ENCODE measurements around the gene MAP2K7. TPM values are rescaled to one million over a fixed set of nuclear protein-coding genes. Genes with fewer than 3 reads are reported as not detected.

The MAP2K7 gene
- total RNA-seq, 1 experiment from 2014 or later: 39.4 TPM

DNA sequence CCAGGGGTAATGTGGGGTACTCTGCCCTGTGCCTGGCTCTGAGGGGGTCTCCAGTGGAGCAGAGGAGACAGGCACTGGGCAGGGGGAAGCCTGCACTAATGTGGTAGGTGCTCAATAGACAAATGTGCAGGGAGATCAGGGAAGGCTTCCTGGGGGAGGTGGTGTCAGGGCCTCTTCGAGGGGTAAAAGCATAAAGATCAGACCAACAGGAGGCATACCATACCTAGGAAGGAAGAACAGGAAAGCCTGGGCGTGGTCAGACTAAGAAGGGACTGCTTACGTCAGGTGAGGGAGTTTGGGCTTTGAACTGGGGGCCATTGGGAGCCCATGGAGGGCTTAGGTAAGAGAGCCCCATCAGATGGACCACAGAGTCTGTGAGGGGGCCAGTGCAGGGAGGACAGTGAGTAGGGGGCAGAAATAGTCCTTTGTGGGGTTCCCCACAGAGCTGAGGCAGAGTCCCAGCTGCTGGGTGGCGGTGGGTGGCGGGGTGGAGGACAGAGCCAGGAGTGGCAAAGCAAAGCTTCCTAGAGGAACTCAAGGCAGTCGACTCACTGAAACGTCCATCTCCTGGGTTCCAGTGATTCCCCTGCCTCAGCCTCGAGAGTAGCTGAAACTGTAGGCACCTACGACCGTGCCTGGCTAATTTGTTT is 38.3 kb upstream of the MAP2K7 start:
- Mint-ChIP-seq H3K4me3 (no peak overlapping the region), H3K27me3 (ENCODE audit: low read depth) (peaks cover 76% of the 10 kb centered on the region), H3K4me1 (peaks cover 18% of the 10 kb centered on the region), H3K36me3 (no peaks in the 10 kb centered on the region), H3K9me3 (no peaks in the 10 kb centered on the region), H3K27ac (no peak overlapping the region)
- no peak for DNase-seq (ENCODE audit: low spot score)
- ChIA-PET POLR2A (no interaction called here), CTCF (interaction anchor here (0.9 to 2.7 kb wide), 4 partner anchors 13 to 297 kb away, joined by 4 to 8 read pairs (median 4); no protein-coding TSS in a partner anchor)
- no peak for ATAC-seq
- TF ChIP-seq ZNF317 (CRISPR knock-in tag; IDR thresholded peaks at IDR 0.05; ENCODE audit: borderline replicate concordance, low read depth) (no peak), KAT7 (CRISPR knock-in tag; IDR thresholded peaks at IDR 0.05; ENCODE audit: borderline replicate concordance) (no peak), ZNF423 (CRISPR knock-in tag; IDR thresholded peaks at IDR 0.05) (no peak), RELA (CRISPR knock-in tag; IDR thresholded peaks at IDR 0.05; ENCODE audit: borderline replicate concordance) (no peak), JAZF1 (CRISPR knock-in tag; IDR thresholded peaks at IDR 0.05) (no peak)
- TF ChIP-seq, protein P1, sequence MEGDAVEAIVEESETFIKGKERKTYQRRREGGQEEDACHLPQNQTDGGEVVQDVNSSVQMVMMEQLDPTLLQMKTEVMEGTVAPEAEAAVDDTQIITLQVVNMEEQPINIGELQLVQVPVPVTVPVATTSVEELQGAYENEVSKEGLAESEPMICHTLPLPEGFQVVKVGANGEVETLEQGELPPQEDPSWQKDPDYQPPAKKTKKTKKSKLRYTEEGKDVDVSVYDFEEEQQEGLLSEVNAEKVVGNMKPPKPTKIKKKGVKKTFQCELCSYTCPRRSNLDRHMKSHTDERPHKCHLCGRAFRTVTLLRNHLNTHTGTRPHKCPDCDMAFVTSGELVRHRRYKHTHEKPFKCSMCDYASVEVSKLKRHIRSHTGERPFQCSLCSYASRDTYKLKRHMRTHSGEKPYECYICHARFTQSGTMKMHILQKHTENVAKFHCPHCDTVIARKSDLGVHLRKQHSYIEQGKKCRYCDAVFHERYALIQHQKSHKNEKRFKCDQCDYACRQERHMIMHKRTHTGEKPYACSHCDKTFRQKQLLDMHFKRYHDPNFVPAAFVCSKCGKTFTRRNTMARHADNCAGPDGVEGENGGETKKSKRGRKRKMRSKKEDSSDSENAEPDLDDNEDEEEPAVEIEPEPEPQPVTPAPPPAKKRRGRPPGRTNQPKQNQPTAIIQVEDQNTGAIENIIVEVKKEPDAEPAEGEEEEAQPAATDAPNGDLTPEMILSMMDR (IDR thresholded peaks at IDR 0.05): no peak

DNA sequence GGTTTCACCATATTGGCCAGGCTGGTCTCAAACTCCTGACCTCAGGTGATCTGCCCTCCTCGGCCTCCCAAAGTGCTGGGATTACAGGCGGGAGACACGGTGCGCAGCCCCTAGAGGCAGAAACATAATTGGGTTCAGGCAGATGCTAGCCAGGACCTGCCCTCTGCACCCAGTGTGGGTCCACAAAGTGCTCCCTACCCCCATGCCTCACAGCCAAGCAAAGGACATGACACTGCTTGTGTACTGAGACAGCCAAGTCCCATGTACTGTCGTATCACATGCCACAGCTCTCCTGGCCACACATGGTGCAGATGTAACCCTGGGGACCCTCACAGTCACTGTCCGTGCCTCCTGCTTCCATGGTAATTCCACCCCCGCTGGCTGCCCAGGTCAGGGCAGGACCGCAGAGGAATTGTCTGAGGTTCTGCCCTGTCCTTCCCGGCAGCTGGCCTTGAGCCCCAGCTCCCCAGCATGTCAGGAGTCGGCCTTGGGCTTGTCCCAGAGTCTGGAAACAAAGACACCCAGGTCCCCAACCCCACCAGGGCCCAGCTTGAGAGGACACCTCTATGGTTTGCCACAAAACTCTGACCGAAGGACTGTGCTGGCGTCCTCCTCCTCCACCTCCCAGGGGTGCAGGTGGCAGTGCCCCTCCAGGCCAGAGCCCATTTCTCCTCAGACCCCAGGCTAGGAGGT is 37.1 kb upstream of the MAP2K7 start:
- Mint-ChIP-seq H3K36me3 (no peaks in the 10 kb centered on the region), H3K4me3 (no peak overlapping the region), H3K9me3 (no peaks in the 10 kb centered on the region), H3K27ac (no peak overlapping the region), H3K27me3 (ENCODE audit: low read depth) (peaks cover 64% of the 10 kb centered on the region), H3K4me1 (peaks cover 20% of the 10 kb centered on the region)
- POLR2A ChIA-PET: no interaction called here
- ATAC-seq (no peak), DNase-seq (ENCODE audit: low spot score) (no peak)
- CTCF ChIA-PET: interaction anchor here (0.9 to 1.1 kb wide), 2 partner anchors 14 to 34 kb away, joined by 4 to 5 read pairs; no protein-coding TSS in a partner anchor
- TF ChIP-seq ZNF423 (CRISPR knock-in tag; IDR thresholded peaks at IDR 0.05) (no peak), FOXK1 (CRISPR knock-in tag; IDR thresholded peaks at IDR 0.05) (no peak), NR1H2 (CRISPR knock-in tag; IDR thresholded peaks at IDR 0.05) (no peak), JUN (CRISPR knock-in tag; IDR thresholded peaks at IDR 0.05) (no peak)
- TF ChIP-seq, protein P2, sequence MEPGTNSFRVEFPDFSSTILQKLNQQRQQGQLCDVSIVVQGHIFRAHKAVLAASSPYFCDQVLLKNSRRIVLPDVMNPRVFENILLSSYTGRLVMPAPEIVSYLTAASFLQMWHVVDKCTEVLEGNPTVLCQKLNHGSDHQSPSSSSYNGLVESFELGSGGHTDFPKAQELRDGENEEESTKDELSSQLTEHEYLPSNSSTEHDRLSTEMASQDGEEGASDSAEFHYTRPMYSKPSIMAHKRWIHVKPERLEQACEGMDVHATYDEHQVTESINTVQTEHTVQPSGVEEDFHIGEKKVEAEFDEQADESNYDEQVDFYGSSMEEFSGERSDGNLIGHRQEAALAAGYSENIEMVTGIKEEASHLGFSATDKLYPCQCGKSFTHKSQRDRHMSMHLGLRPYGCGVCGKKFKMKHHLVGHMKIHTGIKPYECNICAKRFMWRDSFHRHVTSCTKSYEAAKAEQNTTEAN (CRISPR knock-in tag; IDR thresholded peaks at IDR 0.05): no peak

DNA sequence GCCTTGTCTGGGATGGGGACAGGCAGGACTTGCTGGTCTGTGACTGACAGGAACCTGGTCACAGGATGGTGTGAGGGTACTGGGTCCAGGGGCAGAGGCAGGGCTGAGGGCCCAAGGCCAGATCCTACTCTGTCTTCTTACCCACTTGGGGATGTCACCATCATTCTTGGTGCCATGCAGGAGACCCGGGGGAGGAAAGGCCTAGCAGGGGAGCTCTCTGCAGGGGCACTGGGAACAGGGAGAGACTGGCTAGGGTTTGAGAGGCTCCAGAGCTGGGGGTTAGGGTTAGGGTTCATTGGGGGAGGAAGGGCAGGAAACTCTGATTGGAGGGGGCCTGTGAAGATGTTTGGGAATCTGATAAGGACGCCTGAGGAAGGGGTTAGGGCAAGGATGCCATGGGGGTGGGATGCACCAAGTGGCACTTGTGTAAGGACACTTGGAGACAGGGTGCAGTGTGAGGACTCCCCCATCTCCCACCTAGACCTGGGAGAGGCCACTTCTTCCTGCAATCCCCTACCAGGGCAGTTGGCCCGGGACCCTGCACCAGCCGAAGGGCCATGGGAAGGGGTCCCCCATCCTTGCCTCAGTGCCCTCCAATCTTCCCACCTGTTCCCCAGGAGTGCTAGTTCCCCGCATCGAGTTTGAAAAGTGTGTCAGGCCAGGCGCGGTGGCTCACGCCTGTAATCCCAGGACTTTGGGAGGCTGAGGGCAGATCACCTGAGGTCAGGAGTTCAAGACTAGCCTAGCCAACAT is 36.4 kb upstream of the MAP2K7 start:
- CTCF ChIA-PET: no interaction called here
- ATAC-seq (no peak), DNase-seq (ENCODE audit: low spot score) (no peak)
- Mint-ChIP-seq H3K9me3 (no peaks in the 10 kb centered on the region), H3K27ac (no peak overlapping the region), H3K36me3 (no peaks in the 10 kb centered on the region), H3K27me3 (ENCODE audit: low read depth) (peaks cover 61% of the 10 kb centered on the region), H3K4me1 (peaks cover 24% of the 10 kb centered on the region), H3K4me3 (no peak overlapping the region)
- POLR2A ChIA-PET: no interaction called here
- TF ChIP-seq MXD4 (CRISPR knock-in tag; IDR thresholded peaks at IDR 0.05; ENCODE audit: borderline replicate concordance): no peak
- no peak for TF ChIP-seq ZNF138 (CRISPR knock-in tag; conservative IDR thresholded peaks at IDR 0.05)
- no peak for TF ChIP-seq GABPB1 (CRISPR knock-in tag; IDR thresholded peaks at IDR 0.05)
- no peak for TF ChIP-seq ZNF263 (CRISPR knock-in tag; IDR thresholded peaks at IDR 0.05; ENCODE audit: low read depth)
- TF ChIP-seq, protein P3, sequence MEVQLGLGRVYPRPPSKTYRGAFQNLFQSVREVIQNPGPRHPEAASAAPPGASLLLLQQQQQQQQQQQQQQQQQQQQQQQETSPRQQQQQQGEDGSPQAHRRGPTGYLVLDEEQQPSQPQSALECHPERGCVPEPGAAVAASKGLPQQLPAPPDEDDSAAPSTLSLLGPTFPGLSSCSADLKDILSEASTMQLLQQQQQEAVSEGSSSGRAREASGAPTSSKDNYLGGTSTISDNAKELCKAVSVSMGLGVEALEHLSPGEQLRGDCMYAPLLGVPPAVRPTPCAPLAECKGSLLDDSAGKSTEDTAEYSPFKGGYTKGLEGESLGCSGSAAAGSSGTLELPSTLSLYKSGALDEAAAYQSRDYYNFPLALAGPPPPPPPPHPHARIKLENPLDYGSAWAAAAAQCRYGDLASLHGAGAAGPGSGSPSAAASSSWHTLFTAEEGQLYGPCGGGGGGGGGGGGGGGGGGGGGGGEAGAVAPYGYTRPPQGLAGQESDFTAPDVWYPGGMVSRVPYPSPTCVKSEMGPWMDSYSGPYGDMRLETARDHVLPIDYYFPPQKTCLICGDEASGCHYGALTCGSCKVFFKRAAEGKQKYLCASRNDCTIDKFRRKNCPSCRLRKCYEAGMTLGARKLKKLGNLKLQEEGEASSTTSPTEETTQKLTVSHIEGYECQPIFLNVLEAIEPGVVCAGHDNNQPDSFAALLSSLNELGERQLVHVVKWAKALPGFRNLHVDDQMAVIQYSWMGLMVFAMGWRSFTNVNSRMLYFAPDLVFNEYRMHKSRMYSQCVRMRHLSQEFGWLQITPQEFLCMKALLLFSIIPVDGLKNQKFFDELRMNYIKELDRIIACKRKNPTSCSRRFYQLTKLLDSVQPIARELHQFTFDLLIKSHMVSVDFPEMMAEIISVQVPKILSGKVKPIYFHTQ (CRISPR knock-in tag; IDR thresholded peaks at IDR 0.05): no peak
- no peak for TF ChIP-seq KAT7 (CRISPR knock-in tag; IDR thresholded peaks at IDR 0.05; ENCODE audit: borderline replicate concordance)
- TF ChIP-seq, protein P4, sequence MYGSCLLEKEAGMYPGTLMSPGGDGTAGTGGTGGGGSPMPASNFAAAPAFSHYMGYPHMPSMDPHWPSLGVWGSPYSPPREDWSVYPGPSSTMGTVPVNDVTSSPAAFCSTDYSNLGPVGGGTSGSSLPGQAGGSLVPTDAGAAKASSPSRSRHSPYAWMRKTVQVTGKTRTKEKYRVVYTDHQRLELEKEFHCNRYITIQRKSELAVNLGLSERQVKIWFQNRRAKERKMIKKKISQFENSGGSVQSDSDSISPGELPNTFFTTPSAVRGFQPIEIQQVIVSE (CRISPR knock-in tag; IDR thresholded peaks at IDR 0.05; ENCODE audit: borderline replicate concordance): no peak
- TF ChIP-seq FOXK1 (CRISPR knock-in tag; IDR thresholded peaks at IDR 0.05): no peak
- TF ChIP-seq, protein P5, sequence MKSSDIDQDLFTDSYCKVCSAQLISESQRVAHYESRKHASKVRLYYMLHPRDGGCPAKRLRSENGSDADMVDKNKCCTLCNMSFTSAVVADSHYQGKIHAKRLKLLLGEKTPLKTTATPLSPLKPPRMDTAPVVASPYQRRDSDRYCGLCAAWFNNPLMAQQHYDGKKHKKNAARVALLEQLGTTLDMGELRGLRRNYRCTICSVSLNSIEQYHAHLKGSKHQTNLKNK (CRISPR knock-in tag; IDR thresholded peaks at IDR 0.05): no peak
- TF ChIP-seq SMAD3 (CRISPR knock-in tag; IDR thresholded peaks at IDR 0.05; ENCODE audit: borderline replicate concordance): no peak
- TF ChIP-seq TP53 (CRISPR knock-in tag; IDR thresholded peaks at IDR 0.05): no peak
